AG04450 (cell line): ENCODE measurements around the gene TTPAL. TPM values are rescaled to one million over a fixed set of nuclear protein-coding genes. Genes with fewer than 3 reads are reported as not detected.

Experiments
- CTCF ChIA-PET: fragments of 300-600, 350-600 bp; formaldehyde crosslinking; extraction: SDS; loops from one replicate; lab custom pipeline; 2022; ENCODE audit warnings: antibody characterized with exemption, inconsistent platforms; lab: Charles Lee
- POLR2A ChIA-PET: fragments of 350-600 bp; formaldehyde crosslinking; extraction: SDS; loops from one replicate; lab custom pipeline; 2021; ENCODE audit warnings: antibody characterized with exemption, inconsistent platforms; lab: Yijun Ruan, JAX
- DNase-seq: peaks from one replicate; pipeline ENCODE4 v3.0.0-alpha.2; 2011; ENCODE audit warnings: low read depth, low spot score
- H3K27ac ChIP-seq: one replicate; pipeline ENCODE4 v1.5.1; 2012; ENCODE audit warnings: low read depth, low read length, control low read depth
- H3K27me3 ChIP-seq: one replicate; pipeline ENCODE4 v1.6.0; 2012; ENCODE audit warnings: low read length; ENCODE audit not compliant: control insufficient read depth, insufficient read depth
- H3K4me3 ChIP-seq: 2 replicates; pipeline ENCODE4 v1.5.1; 2011; ENCODE audit warnings: mild to moderate bottlenecking, low read depth, low read length, control low read depth
- H3K9me3 ChIP-seq: 2 replicates; pipeline ENCODE4 v1.5.1; 2012; ENCODE audit warnings: low read length; ENCODE audit not compliant: control insufficient read depth, insufficient read depth
- CTCF ChIP-seq: IDR thresholded peaks from 2 replicates; pipeline ENCODE4 v1.5.1; 2011; ENCODE audit warnings: low read depth, low read length, control low read depth, inconsistent platforms
- polyA plus RNA-seq: library from polyadenylated mRNA; depleted of rRNA; stranded (reverse); fragments of >200 nt; gene quantifications from 2 replicates; pipeline ENCODE4 v1.2.3, GENCODE V29; 2011

TTPAL gene
- polyA plus RNA-seq, 1 experiment, result 11.2 TPM

GRCh38 chr20:44536175-44536574 is 60.5 kb downstream of the TTPAL start:
- H3K27me3 ChIP-seq, result no peaks in the 10 kb centered on the region
- DNase-seq, result no peak
- H3K4me3 ChIP-seq, result no peak overlapping the region
- POLR2A ChIA-PET, result no interaction called here
- no peaks in the 10 kb centered on the region for H3K9me3 ChIP-seq
- CTCF ChIA-PET, result no interaction called here
- TF ChIP-seq CTCF, result no peak
- H3K27ac ChIP-seq, result no peak overlapping the region

GRCh38 chr20:44537993-44538392 is 62.3 kb downstream of the TTPAL start:
- no peak for DNase-seq
- H3K27ac ChIP-seq, result no peak overlapping the region
- CTCF ChIA-PET, result interaction anchor here (0.6 to 1.2 kb wide), 8 partner anchors 9 to 77 kb away, joined by 3 to 4 read pairs (median 4); no protein-coding TSS in a partner anchor
- H3K27me3 ChIP-seq, result no peaks in the 10 kb centered on the region
- H3K4me3 ChIP-seq, result no peak overlapping the region
- POLR2A ChIA-PET, result no interaction called here
- no peaks in the 10 kb centered on the region for H3K9me3 ChIP-seq
- peak; percentile 30; the same call in 1 of the 2 replicates for TF ChIP-seq CTCF

- CTCF ChIA-PET, result interaction anchor here (0.7 to 1.0 kb wide), 3 partner anchors 142 to 939 kb away, joined by 3 to 5 read pairs (median 3); no protein-coding TSS in a partner anchor
- TF ChIP-seq CTCF, result no peak
- POLR2A ChIA-PET, result no interaction called here
- no peak overlapping the region for H3K4me3 ChIP-seq
- H3K27me3 ChIP-seq, result no peaks in the 10 kb centered on the region
- H3K27ac ChIP-seq, result no peak overlapping the region
- no peaks in the 10 kb centered on the region for H3K9me3 ChIP-seq
- peak; percentile 32 for DNase-seq
Observed at GRCh38 chr20:44540834-44541233, 65.2 kb downstream of the TTPAL start.

DNA sequence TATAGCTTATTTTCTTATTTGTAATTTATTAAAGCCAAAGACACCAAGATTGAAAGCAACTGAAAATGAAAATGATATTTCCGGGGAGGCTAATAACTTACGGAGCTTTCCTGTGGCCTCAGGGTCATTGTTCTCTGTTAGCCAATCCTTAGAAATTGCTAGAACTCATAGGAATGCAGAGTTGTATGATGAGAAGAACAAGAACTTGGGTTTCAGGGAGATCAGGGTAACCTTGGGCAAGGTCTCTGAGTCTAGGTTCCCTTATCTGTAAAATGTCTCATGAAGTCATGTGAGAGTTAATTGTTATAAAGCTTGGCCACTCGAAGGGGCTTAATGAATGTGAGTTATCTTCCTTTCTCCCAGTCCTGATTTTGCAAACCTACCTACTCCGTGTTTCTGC is 66.3 kb downstream of the TTPAL start:
- CTCF ChIA-PET, result interaction anchor here (1.0 to 1.7 kb wide), 2 partner anchors 68 to 153 kb away, joined by 3 to 4 read pairs; no protein-coding TSS in a partner anchor
- Histone ChIP-seq H3K27me3 (no peaks in the 10 kb centered on the region), H3K9me3 (no peaks in the 10 kb centered on the region), H3K27ac (no peak overlapping the region), H3K4me3 (no peak overlapping the region)
- POLR2A ChIA-PET, result no interaction called here
- TF ChIP-seq CTCF, result no peak
- no peak for DNase-seq

DNA sequence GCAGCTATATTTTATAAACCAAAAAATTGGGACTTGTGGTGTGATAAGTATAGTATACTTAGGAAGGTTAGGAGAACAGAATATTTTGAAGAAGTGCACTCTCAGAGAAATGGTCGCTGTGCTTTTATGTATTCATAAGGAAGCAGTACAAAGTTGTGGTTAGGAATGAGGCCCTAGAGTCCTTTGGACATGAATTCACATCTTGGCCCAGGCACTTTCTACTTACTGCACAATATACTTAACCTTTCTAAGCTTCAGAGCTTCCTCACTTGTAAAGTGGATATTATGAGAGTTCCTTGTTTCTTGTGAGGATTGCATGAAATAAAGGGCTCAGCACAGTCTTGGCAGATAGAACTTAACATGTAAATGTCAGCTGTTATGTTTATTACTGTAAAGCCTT is 67.2 kb downstream of the TTPAL start:
- ChIA-PET POLR2A (no interaction called here), CTCF (interaction anchor here (1.7 kb wide), 1 partner anchor 67 kb away, joined by 4 read pairs; no protein-coding TSS in a partner anchor)

More for the DNA sequence above, 67.2 kb downstream of the TTPAL start:
- H3K27me3 ChIP-seq, result no peaks in the 10 kb centered on the region
- no peak for TF ChIP-seq CTCF
- DNase-seq, result no peak
- H3K27ac ChIP-seq, result no peak overlapping the region
- H3K4me3 ChIP-seq, result no peak overlapping the region
- H3K9me3 ChIP-seq, result no peaks in the 10 kb centered on the region
